GM18499 (cell line): Measurements from ENCODE around the gene DST.
"Not testable (repeated sequence)": the region's sequence is repeated elsewhere in the genome, so short reads cannot be mapped to it uniquely, and the experiment has no call there.

ENCODE experiments used
- ATAC-seq: cut with Tn5 transposase; IDR thresholded peaks from one replicate; pipeline ENCODE4 v1.9.1; 2021; ENCODE audit warnings: moderate number of reproducible peaks; ENCODE audit not compliant: insufficient read depth, unreplicated experiment

Gene DST

DNA sequence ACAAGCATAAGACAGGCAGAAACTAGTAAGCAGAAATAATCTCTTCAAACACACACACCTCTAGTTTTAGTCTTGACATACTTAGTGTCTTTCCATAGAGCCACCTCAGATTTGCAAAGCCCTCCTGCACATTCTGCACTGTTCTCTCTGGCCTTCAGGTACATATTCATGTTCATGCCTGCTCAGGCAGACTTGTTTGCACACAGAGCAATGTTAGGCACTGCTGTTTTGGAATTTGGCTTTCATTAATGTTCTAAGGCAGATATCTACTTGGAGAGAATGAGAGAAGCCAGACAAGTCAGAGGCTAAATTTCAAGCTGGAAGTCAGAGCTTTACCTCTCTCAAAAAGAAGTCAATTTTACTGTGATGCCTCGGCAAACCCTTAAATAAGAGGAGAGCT is 21.3 kb upstream of the DST start:
- no peak for ATAC-seq

DNA sequence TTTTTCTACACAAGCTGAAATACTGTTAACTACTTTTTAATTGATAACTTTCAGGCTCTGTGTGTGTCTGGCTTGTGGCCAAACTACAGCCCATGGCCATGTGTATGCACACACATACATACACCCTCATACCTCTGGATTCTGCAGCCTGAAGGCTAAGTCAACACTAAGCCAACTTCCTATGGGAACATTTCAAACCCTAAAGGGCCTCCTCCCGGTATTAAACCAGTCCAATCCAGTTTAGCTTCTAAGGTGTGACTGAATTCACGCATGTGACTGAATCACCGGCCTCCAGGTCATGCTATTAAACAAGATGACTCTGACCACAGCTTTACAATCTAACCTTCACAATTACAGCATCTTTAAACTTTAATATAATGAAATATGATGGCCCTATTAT is 20.7 kb upstream of the DST start:
- ATAC-seq: no peak

DNA sequence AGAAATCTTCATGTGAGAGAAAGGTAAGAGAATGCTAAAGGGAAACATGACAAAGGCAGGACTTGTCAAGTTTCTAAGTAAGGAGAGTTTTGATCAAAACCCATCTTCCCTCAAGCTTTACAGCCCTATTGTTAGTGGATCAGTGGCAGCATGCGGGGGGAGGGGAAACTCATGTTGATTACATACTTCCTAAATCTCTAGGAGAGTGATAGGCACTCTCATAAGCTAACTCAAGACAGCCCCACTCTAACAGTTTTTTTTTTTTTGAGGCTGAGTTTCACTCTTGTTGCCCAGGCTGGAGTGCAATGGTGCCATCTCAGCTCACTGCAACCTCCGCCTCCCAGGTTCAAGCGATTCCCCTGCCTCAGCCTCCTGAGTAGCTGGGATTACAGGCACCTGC is 18.6 kb upstream of the DST start:
- ATAC-seq: not testable (repeated sequence)

DNA sequence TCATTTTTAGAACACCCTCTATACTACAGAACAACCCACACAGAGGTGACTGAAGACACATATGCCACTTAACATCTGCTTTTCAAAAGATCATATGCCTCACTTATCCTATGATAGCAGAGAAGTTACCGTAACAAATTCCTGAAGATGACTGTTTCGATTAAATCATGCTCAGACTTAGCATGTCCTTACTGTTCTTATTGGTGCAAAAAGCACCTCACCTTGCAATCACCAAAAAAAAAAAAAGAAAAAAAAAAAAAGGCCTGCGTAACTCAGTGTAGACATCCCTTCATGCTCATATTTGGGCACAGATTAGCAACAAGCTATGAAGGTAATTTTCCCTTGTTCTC is 17.7 kb upstream of the DST start:
- peak; percentile 19 for ATAC-seq

DNA sequence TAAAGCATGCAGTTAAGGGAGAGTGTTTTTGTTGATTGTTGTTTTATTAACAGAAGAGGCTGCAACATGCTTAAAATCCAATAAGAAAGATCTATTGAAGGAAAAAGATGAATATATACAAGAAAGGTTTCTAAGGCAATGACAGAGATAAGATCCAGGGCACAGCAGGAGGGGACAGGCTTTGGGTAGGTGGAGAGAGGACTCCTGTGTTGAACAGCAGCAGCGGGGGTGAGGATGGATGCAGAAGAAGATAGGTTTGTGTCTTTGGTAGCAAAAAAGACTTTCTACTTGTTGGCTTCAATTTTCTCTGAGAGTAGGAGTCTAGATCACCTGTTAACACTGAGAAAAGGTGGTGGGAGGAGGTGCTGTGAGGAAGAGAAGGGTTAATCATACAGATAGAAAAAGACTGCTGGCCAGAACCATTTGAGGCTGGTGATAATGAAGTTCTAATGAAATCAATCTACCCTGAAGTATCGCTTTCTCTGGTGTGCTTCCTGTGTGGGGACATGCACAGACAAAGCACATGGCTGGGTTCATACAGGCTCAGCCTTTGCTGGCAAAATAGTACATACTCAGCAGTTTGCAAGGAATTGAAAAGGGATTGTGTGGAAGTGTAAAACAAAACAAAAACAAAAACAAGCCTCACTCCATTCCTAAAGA is 17.2 kb upstream of the DST start:
- peak; percentile 68 for ATAC-seq

DNA sequence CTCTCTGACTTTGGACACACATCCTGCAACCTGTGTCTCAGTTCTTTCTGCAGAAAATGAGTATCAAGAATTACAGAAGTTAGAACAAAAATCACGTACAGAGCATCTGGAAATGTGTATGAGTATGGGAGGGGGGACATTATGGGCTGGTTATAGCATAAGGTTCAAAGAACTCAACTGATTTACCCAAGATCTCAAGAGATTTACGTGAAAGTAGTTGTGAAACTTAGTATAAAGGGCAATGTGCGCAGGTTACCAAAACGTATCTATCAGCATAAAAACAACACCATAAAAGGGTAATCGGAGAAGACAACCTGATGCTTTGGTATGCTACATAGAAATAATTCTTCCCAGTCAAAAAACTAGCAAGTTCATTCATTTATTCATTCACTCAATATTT is 15.6 kb upstream of the DST start:
- ATAC-seq: no peak

DNA sequence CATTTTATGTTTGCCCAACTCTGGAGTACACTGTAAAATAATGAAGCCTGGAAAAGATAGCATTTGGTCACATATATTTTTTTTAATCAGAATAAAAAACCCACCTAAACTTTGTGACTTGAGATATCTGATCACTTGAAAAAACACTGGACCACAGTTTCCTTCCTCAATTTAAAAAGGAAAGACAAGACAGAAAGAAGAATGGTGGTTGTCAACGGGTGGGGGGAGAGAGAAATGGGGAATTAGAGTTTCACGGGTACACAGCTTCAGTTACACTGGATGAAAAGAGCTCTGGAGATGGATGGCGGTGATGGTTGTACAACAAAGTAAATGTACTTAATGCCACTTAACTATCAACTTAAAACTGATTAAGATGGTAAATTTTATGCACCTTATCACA is 14.7 kb upstream of the DST start:
- no peak for ATAC-seq

DNA sequence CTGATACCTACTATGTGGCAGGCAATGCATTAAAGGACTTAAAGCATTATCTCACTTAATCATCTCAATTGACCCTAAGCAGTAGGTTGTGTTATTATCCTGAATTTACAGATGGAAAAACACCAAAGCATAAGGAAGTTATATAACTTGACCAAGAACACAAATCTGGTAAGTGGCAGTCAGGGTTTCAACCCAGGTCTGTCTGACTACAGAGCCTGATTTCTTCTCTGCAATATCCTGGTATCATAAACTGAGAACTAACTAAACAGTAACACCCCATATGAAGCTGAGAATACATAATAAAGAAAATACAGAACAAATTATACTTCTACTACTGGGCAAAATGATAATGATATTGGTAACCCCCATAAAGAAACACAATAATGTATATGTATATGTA is 13.8 kb upstream of the DST start:
- ATAC-seq: no peak

DNA sequence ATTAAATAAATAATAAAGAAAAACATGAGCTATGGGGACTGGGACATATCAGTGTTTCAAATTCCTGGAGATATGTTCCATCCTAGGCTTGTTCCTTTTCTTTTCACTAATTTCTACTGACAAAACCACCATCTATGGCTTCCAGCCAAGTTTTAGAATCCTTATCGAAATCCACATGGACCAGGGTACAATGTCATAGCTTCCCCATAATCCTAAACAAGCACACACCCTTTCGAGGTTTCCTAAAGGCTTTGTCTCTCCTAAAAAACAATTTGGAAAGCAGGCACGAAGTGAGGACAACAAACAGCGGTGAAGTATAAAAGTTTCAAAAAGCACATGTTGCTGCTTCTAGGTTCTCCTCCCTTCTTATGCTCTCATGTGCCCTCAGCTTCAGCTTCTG is 13.3 kb upstream of the DST start:
- ATAC-seq: no peak

DNA sequence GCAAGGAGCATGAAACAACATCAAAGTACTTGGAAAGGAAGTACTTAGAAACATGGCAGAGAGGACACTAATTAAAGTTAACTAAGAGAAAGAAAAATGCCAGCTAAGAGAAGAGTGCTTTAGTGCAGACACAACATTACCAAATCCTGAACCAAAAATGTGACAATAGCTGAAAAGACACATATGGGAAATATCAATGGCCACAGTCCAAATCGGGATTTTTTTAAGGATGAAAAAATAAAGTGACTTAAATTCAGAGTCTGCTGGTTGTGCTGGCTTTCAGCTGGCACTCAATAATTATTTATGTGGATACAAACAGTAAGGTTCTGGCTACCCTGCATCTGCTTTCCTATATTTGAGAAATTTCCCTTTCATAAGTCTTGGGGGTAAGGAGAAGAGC is 12.6 kb upstream of the DST start:
- ATAC-seq: no peak

DNA sequence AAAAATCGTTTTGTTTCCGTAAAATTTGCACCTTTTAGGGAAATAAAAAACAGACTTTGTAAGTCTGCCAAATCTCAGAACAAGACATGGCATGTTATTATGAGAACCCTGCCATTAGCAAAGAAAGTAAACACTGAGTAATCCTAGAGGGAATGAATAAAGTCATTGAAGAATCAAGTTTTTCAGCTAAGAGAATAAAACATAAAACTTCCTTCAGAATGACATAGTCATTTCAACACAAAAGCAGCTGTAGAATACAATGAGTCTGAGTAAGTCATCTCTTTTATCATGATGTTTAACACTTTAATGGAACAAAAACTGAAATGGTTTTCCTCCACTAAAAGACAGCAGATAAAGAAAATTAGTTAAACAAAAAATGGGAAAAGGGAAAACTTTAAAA is 10.3 kb upstream of the DST start:
- no peak for ATAC-seq

DNA sequence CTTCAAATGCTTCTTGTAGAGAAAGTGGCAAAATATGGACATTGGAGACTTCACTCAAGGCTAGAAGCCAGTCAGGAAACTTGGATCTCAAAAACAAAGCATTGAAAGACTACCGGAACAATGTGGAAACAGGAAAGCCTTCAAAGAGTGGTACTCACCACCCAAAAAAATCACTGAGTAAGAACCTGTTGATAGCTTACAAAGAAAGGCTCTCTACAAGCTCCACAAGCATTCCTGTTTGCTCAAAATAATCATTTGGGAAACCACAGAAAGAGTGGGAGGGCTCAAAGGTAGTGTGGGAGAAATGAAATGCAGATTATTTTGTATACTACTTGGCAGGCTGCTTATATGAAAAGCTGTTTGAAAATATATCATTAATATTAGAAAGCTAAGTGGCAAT is 9.5 kb upstream of the DST start:
- no peak for ATAC-seq

DNA sequence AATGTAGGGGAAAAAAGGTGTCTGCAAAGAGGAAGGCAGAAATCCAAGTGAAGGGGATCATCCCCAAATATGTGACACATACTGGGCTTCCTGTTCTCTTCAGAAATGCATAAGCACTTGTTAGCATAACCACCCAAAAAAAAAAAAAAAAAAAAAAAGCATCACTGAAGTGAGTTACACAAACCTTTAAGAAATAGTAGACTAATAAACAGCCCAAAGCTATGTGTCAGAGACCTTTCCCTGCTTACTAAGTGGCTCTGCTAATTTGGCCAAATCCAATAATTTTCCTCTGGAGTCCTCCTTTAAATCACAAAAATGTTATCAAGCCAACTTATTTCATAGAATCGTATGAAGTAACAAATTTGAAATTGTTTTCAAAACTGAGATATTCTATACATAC is 7.5 kb upstream of the DST start:
- no peak for ATAC-seq

DNA sequence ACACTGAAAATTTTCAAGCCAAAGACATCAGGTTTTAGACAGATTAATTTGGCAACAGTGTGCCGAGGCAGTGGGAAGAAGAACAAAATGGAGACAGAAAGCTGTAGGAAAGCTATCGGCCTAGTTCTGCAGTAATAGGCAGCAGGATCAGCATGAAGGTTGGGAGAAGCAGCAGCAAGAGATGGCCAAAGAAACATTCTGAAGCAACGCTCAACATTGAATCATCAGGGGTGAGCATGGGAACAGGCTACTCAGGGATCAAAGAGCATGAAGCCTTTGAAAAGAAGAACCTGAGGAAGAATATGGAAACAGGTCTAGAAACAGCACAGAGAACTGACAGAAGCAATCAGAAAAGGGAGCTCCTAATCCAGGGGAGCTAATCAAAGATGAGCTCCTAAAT is 7.1 kb upstream of the DST start:
- no peak for ATAC-seq

DNA sequence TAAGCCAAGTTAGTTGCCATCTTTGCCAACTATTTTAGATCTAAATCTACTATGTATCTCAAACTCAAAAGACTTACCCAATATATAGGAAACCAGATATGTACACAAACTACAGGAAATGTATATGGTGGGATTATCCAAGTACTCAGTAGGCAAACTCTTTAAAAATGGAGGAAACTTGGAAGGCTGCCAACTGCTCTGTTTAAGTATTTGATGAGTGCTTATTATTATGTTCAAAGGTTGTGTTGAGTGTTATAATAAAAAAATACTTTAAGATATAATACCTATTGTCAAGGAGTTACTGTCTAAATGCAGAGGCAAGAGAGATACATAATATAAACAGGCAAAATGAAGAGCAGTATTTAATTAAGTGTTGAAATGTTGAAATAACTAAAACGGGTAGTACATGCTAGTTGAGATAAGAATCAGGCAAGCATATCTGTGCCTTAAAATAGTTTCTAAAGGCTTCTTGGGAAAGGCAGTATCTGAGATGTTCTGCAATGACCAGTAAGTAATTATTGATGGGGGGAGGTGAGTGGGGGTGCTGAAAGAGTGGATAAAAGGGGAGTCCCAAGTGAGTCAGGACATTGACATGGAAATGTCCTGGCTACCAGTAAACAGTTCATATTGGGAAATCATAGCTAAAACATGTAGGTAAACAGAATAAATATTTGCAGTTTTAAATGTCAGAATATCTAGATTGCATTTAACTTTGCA is 6.5 kb upstream of the DST start:
- ATAC-seq: no peak

DNA sequence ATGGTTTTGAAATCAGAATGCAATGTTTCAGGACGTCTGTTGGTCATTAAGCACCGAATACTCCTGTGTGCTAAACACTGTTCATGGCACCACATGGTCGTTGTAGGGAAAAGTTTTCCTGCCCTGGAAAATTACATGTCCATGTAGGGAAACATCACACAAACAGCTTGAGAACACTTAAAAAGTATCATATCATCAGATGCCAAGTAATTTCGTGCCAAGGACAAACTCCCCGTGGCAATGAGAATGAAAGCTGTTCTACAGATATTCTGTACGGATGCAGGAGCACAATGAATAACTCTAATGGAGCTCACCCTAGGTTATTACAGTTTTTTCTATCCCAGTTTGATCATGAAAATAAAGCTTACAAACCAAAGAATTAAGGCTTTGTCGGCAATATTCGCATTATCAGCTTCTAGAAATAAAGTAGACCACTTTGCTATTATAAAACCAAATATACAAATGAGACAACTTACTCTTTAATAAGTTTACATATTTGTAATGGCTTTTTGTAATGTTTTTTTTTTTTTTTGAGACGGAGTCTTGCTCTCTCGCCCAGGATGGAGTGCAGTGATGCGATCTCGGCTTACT is 4.6 kb upstream of the DST start:
- no peak for ATAC-seq

DNA sequence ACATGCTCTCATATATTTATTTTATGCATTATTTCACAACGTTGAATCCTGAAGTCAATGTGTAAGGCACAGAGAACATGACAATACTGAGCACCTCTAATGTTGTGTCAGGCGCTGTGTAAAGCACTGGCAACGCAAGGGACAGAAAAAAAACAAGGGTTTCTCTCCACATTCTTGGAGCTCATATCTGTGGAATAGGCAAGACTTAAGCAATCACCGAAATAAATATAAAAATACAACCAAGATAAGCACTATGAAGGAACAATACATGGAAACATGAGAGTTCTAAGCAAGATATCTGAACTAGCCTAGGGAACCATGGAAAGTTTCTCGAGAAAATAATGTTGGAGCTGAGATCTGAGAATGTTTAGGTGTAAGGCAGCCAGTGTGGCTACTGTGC is 1.7 kb upstream of the DST start:
- no peak for ATAC-seq

DNA sequence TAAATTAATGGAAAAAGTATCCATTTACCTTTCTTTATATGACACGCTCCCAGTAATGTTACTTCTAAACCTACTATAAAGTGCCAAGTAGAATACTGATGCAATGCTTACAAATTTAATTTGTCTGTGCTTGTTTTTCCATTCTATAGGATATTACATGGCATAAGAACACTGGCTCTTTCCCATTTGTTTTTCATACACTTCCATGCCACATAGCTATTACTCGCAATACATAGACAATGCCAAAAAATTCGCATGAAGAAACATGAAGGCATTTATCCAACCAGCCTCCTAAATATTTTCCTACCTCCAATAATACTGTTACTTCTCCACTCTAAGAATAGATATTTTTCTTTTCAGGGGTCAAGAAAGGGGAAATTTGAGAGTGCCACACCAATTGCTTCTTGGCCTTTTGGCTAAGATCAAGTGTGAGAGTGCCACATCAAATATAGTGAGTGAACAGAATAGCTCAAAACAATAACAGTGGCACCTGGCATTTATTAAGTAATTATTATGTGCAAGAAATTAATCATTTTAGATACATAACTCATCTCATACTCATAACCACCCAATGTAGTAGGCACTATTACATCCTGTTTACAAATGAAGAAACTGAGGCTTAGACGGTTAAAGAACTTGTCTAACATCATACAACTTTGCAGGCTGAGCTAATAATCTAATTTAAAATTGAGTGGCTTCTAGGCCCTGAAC is 845 bp upstream of the DST start:
- no peak for ATAC-seq

DNA sequence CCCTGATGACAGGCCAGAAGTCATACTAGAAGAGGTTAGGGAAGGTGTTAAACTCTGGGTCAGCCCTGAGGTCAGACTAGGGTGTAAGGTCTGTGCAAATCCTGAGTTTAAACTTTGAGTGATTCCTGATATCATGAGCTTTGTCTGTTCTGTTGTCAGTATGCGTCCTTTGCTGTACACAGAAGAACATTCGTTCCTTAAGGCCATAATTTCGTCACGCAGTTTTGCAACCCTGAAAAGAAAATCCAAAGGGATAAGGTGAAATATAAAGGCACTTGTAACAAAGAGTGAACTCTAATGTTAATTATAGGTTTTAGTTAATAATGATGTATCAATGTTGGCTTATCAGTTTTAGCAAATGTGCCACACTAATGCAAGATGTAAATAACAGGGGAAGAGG is 2.3 kb downstream of the DST start:
- no peak for ATAC-seq

DNA sequence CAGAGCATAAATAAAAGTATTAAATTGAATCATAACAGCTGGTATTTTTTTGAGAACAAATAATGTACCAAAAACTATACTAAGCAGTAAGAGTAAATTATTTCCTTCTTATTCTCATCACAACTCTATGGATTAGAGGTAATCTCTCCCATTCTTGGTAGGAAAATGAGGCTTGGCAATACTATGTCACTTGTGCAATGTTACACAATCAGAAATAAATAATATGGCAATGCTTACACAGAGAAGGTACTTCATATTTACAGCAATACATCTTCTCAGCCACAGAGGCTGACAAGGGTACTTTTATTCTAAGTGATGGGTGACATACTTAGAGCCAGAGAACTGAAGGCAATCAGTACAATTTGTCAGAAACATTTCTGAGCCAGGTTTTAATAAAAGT is 3.9 kb downstream of the DST start:
- ATAC-seq: no peak

DNA sequence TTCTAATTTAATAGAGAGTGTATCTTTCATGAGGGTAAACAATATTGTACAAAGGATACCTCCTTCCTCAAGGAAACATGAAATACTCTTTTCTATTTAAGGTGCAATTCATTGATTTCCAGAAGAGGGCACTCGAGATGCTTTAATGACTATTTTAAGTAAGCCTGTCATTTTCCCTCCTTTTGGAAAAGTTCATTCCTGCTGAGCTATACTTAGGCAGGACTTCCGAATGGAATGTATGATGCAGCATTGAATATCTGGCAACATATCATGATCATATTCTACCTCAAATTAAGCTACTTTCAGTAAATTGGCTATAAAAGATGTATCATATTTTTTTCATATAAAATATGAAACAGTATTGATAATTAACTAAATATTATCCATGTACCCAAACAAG is 5.0 kb downstream of the DST start:
- ATAC-seq: no peak

DNA sequence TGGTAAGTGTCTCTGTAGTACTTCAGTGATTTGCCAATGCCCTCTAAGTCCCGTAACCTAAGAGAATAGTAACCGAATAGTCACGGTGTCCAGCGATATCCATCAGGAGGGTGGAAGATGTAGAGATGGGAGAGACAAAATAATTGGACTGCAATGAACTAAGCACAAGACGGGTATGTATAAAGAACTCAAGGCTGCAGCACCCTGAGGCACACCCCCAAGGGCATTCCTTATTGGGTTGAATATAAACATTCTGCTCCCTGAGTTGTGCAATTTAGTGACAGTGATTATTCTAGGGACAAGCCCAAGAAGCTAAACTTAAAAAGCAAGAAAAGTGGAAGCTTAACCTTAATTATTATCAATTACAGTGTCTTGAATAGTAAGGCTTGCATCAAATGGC is 14.6 kb downstream of the DST start:
- ATAC-seq: no peak
